OCI-LY7 (cell line): ENCODE data around the gene ARHGAP30. TPM values are rescaled to one million over a fixed set of nuclear protein-coding genes. Genes with fewer than 3 reads are reported as not detected.

ENCODE experiments used
- BruUV-seq: library from RNA; stranded (reverse); fragments of 400-500 nt; replicated peaks from 2 replicates; lab custom pipeline; 2021; lab: Mats Ljungman, UMichigan
- CTCF ChIA-PET: fragments of 300-600 bp; sonication (Branson Sonifier 250); formaldehyde crosslinking; loops from one replicate; lab custom pipeline; 2022; ENCODE audit warnings: antibody characterized with exemption; ENCODE audit not compliant: unreplicated experiment; lab: Charles Lee
- POLR2A ChIA-PET: fragments of 300-600 bp; sonication (Branson Sonifier 250); formaldehyde crosslinking; loops from one replicate; lab custom pipeline; 2022; ENCODE audit warnings: antibody characterized with exemption; lab: Charles Lee
- DNase-seq: peaks from one replicate; pipeline ENCODE4 v3.0.0-alpha.2; 2015; ENCODE audit warnings: low spot score
- H2AFZ ChIP-seq: fragments of 200-600 bp; sonication (generic), shearing (Covaris generic); 2 replicates; pipeline ENCODE4 v1.6.1; 2014; ENCODE audit warnings: mild to moderate bottlenecking, antibody characterized with exemption, low read length, moderate library complexity
- H3K27ac ChIP-seq: fragments of 200-600 bp; sonication (generic); 2 replicates; pipeline ENCODE4 v1.5.1; 2014; ENCODE audit warnings: mixed run types, low read depth, mild to moderate bottlenecking, moderate library complexity, low read length, inconsistent platforms; ENCODE audit not compliant: poor library complexity, severe bottlenecking
- H3K36me3 ChIP-seq: fragments of 200-600 bp; sonication (generic); 2 replicates; pipeline ENCODE4 v1.6.1; 2014; ENCODE audit warnings: mild to moderate bottlenecking, antibody characterized with exemption, low read length, moderate library complexity, mixed read lengths; ENCODE audit not compliant: insufficient read depth
- H3K4me1 ChIP-seq: fragments of 200-600 bp; sonication (generic); 2 replicates; pipeline ENCODE4 v1.5.1; 2014; ENCODE audit warnings: mild to moderate bottlenecking, low read length; ENCODE audit not compliant: insufficient read depth, poor library complexity, severe bottlenecking
- H3K4me2 ChIP-seq: fragments of 200-600 bp; sonication (generic); 2 replicates; pipeline ENCODE4 v1.6.1; 2014; ENCODE audit warnings: mild to moderate bottlenecking, low read length
- H3K4me3 ChIP-seq: fragments of 200-600 bp; sonication (generic); 2 replicates; pipeline ENCODE4 v1.5.1; 2014; ENCODE audit warnings: mild to moderate bottlenecking, low read depth, low read length; ENCODE audit not compliant: poor library complexity, severe bottlenecking
- H3K79me2 ChIP-seq: fragments of 200-600 bp; sonication (generic); 2 replicates; pipeline ENCODE4 v1.6.1; 2016; ENCODE audit warnings: low read depth, mild to moderate bottlenecking, low read length, moderate library complexity, mixed read lengths; ENCODE audit not compliant: insufficient read depth
- H3K9me2 ChIP-seq: fragments of 200-600 bp; sonication (generic); 2 replicates; pipeline ENCODE4 v1.6.1; 2016; ENCODE audit warnings: mild to moderate bottlenecking, low read length, mixed read lengths; ENCODE audit not compliant: insufficient read depth
- H3K9me3 ChIP-seq: fragments of 200-600 bp; sonication (generic); 2 replicates; pipeline ENCODE4 v1.6.1; 2014; ENCODE audit warnings: mild to moderate bottlenecking, mixed run types, low read length, mixed read lengths
- H4K20me1 ChIP-seq: fragments of 200-600 bp; sonication (generic); 2 replicates; pipeline ENCODE4 v1.6.1; 2014; ENCODE audit warnings: mild to moderate bottlenecking, antibody characterized with exemption, low read length, moderate library complexity, mixed read lengths; ENCODE audit not compliant: insufficient read depth
- EZH2phosphoT487 ChIP-seq: fragments of 200-600 bp; sonication (generic); IDR thresholded peaks from 2 replicates; pipeline ENCODE4 v1.6.1; 2018; ENCODE audit warnings: low read depth, borderline replicate concordance, mild to moderate bottlenecking, mixed run types, antibody characterized with exemption, low read length, moderate library complexity, mixed read lengths
- intact Hi-C: fragments of 100-400 bp; cut with micrococcal nuclease; formaldehyde crosslinking; loops from one replicate; pipeline ENCODE4 v1.10.0; 2022; ENCODE audit not compliant: unreplicated experiment
- total RNA-seq, 2 experiments: library from RNA; depleted of rRNA in 1 of 2; stranded (reverse); fragments of >200 nt in 1 of 2; shearing (Covaris generic) in 1 of 2; gene quantifications; 2 replicates each; pipeline ENCODE4 v1.2.3, GENCODE V29; 2014 to 2022
- TF ChIP-seq, protein P1 (sequence below): fragments of 200-600 bp; sonication (generic); conservative IDR thresholded peaks from 2 replicates; pipeline ENCODE4 v1.5.1; 2014; ENCODE audit warnings: mild to moderate bottlenecking, antibody characterized with exemption, low read length, moderate library complexity, mixed read lengths

Gene ARHGAP30
- total RNA-seq, 2 experiments from 2014 or later, result 56.2 to 101 TPM

DNA sequence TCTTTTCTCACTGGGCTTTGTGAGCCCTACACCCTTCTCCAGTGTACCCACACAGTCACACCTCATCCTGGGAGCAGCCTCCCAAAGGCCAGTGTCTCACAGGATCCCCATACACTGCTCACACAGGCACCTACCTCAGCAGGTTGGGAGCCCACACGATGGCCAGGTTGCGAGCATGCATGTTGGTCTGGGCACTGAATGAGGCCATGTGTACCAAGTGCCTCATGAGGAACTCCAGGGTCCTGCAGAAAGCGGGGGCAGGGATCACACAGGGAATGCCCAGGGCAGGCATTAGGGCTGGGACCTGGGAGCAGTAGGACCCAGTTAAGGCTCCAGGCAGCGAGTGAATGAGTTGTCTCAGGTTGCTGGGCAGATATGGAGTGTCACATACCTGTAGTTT is 15.5 kb downstream of the ARHGAP30 start:
- H3K79me2 ChIP-seq, result peaks cover 4% of the 10 kb centered on the region; the same call in 1 of the 2 replicates
- TF ChIP-seq, protein P1, sequence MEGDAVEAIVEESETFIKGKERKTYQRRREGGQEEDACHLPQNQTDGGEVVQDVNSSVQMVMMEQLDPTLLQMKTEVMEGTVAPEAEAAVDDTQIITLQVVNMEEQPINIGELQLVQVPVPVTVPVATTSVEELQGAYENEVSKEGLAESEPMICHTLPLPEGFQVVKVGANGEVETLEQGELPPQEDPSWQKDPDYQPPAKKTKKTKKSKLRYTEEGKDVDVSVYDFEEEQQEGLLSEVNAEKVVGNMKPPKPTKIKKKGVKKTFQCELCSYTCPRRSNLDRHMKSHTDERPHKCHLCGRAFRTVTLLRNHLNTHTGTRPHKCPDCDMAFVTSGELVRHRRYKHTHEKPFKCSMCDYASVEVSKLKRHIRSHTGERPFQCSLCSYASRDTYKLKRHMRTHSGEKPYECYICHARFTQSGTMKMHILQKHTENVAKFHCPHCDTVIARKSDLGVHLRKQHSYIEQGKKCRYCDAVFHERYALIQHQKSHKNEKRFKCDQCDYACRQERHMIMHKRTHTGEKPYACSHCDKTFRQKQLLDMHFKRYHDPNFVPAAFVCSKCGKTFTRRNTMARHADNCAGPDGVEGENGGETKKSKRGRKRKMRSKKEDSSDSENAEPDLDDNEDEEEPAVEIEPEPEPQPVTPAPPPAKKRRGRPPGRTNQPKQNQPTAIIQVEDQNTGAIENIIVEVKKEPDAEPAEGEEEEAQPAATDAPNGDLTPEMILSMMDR, result no peak
- no peak for TF ChIP-seq EZH2phosphoT487
- H3K9me2 ChIP-seq, result no peaks in the 10 kb centered on the region
- peaks cover 94% of the 10 kb centered on the region for H3K36me3 ChIP-seq
- H4K20me1 ChIP-seq, result no peaks in the 10 kb centered on the region
- H3K4me3 ChIP-seq, result no peak overlapping the region
- no TSS peak for BruUV-seq
- intact Hi-C loops, result no loop called here
- CTCF ChIA-PET, result interaction anchor here (1.0 to 1.3 kb wide), 2 partner anchors 9 to 16 kb away, joined by 3 to 4 read pairs; partner anchors contain the start of genes ARHGAP30 and USF1
- H2AFZ ChIP-seq, result no peak overlapping the region
- no peak overlapping the region for H3K27ac ChIP-seq
- H3K4me1 ChIP-seq, result no peaks in the 10 kb centered on the region
- POLR2A ChIA-PET, result interaction anchor here (1.4 kb wide), 1 partner anchor 16 kb away, joined by 4 read pairs; the partner anchor contains the start of gene ARHGAP30
- DNase-seq, result no peak
- H3K4me2 ChIP-seq, result no peak overlapping the region
- no peaks in the 10 kb centered on the region for H3K9me3 ChIP-seq

DNA sequence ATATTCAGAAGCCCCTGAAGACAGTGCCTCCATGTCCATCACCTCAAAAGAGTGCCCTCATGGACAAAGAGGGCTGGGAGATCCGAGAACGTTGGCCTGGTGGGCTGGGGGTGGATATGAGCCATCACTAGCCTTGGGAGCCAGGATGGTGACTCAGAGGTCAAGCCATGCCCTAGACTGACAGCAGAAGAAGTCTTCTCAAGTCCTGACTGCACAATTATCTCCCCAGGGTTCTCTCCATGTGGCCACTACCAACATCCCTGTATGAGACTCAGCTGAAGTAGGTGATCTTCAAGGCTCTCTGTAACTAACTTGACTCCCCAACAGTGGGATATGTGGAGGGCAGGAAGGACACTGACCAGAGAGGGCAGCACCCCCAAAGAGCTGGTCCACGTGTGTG is 16.8 kb downstream of the ARHGAP30 start:
- intact Hi-C loops, result no loop called here
- ChIA-PET CTCF (no interaction called here), POLR2A (no interaction called here)
- Histone ChIP-seq H3K79me2 (peaks cover 4% of the 10 kb centered on the region; the same call in 1 of the 2 replicates), H3K9me3 (no peaks in the 10 kb centered on the region), H4K20me1 (no peaks in the 10 kb centered on the region), H3K4me3 (no peak overlapping the region), H2AFZ (no peak overlapping the region), H3K27ac (no peak overlapping the region), H3K9me2 (no peaks in the 10 kb centered on the region), H3K4me2 (no peak overlapping the region), H3K36me3 (peaks cover 96% of the 10 kb centered on the region), H3K4me1 (peaks cover 3% of the 10 kb centered on the region)
- no peak for TF ChIP-seq EZH2phosphoT487
- TF ChIP-seq, protein P1, result no peak
- no TSS peak for BruUV-seq
- DNase-seq, result no peak

DNA sequence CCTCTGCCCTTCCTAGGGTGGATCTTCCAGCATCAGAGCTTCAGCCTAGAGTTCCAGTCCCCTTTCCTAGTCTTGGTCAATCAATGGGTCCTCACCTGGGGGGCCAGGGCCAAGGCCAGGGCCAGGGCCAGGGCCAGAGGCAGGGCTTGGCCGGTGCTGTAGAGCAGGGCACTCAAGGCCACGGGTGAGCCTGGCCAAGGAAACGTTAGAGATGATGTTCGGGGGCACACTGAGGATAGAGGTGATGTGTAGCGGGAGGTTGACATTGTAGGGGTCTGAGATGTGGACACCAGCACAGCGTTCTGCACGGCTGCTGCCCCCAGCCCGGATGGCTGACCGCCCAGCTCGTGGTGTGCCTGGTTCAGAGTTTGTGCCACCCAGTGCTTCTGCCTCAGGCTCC is 18.5 kb downstream of the ARHGAP30 start:
- TF ChIP-seq, protein P1, result no peak
- no peak for TF ChIP-seq EZH2phosphoT487
- intact Hi-C loops, result no loop called here
- CTCF ChIA-PET, result interaction anchor here (0.7 kb wide), 1 partner anchor 117 kb away, joined by 3 read pairs; no protein-coding TSS in a partner anchor
- DNase-seq, result no peak
- Histone ChIP-seq H3K27ac (no peak overlapping the region), H3K79me2 (peaks cover 4% of the 10 kb centered on the region; the same call in 1 of the 2 replicates), H2AFZ (no peak overlapping the region), H3K4me1 (peaks cover 20% of the 10 kb centered on the region), H3K9me3 (no peaks in the 10 kb centered on the region), H3K4me3 (no peak overlapping the region), H3K36me3 (peaks cover 89% of the 10 kb centered on the region), H4K20me1 (no peaks in the 10 kb centered on the region), H3K4me2 (no peak overlapping the region), H3K9me2 (no peaks in the 10 kb centered on the region)
- POLR2A ChIA-PET, result interaction anchor here (0.5 to 0.7 kb wide), 2 partner anchors 9 to 49 kb away, joined by 3 to 7 read pairs; no protein-coding TSS in a partner anchor
- BruUV-seq, result no TSS peak
